Endothelial cell (in vitro differentiated cells): Measurements from ENCODE around the gene MAPK9. TPM values are rescaled to one million over a fixed set of nuclear protein-coding genes. Genes with fewer than 3 reads are reported as not detected.
"Not testable (repeated sequence)": the region's sequence is repeated elsewhere in the genome, so short reads cannot be mapped to it uniquely, and the experiment has no call there.

Source experiments
- DNase-seq: peaks from one replicate; pipeline ENCODE4 v3.0.0; 2021; ENCODE audit warnings: low spot score
- H3K27ac Mint-ChIP-seq: one replicate; pipeline ENCODE4 v1.8.0; 2021; ENCODE audit warnings: mixed read lengths, inconsistent platforms; ENCODE audit not compliant: unreplicated experiment
- H3K27me3 Mint-ChIP-seq: one replicate; pipeline ENCODE4 v1.8.0; 2021; ENCODE audit warnings: mild to moderate bottlenecking, moderate library complexity, mixed read lengths, inconsistent platforms; ENCODE audit not compliant: unreplicated experiment
- H3K36me3 Mint-ChIP-seq: one replicate; pipeline ENCODE4 v1.8.0; 2021; ENCODE audit warnings: mild to moderate bottlenecking, low read depth, mixed read lengths, inconsistent platforms; ENCODE audit not compliant: unreplicated experiment
- H3K4me1 Mint-ChIP-seq: one replicate; pipeline ENCODE4 v1.8.0; 2021; ENCODE audit warnings: mild to moderate bottlenecking, mixed read lengths, inconsistent platforms; ENCODE audit not compliant: unreplicated experiment
- H3K4me3 Mint-ChIP-seq: one replicate; pipeline ENCODE4 v1.8.0; 2021; ENCODE audit warnings: mild to moderate bottlenecking, mixed read lengths, inconsistent platforms; ENCODE audit not compliant: unreplicated experiment
- H3K9me3 Mint-ChIP-seq: one replicate; pipeline ENCODE4 v1.8.0; 2021; ENCODE audit warnings: mixed read lengths, inconsistent platforms; ENCODE audit not compliant: unreplicated experiment
- CTCF ChIP-seq: fragments of 200-600 bp; sonication (generic); IDR thresholded peaks from one replicate; pipeline ENCODE4 v1.5.0; 2021; ENCODE audit warnings: antibody characterized with exemption; ENCODE audit not compliant: unreplicated experiment
- total RNA-seq: library from RNA; stranded (reverse); fragmentation: NEBNext Ultra II Directional; extraction: Animal tissue kit (Norgen Biotek cat#: 25700); gene quantifications from one replicate; pipeline ENCODE4 v1.2.1, GENCODE V29; 2021; ENCODE audit not compliant: unreplicated experiment

MAPK9 gene
- total RNA-seq, 1 donor from 2014 or later = 51.5 TPM

GRCh38 chr5:180303226-180304015, 11.5 kb upstream of the MAPK9 start:
- Mint-ChIP-seq H3K4me3 (no peak overlapping the region), H3K4me1 (no peaks in the 10 kb centered on the region), H3K27me3 (peaks cover 5% of the 10 kb centered on the region), H3K9me3 (no peaks in the 10 kb centered on the region), H3K27ac (no peak overlapping the region), H3K36me3 (peaks cover 13% of the 10 kb centered on the region)
- no peak for DNase-seq
- no peak for TF ChIP-seq CTCF

DNA sequence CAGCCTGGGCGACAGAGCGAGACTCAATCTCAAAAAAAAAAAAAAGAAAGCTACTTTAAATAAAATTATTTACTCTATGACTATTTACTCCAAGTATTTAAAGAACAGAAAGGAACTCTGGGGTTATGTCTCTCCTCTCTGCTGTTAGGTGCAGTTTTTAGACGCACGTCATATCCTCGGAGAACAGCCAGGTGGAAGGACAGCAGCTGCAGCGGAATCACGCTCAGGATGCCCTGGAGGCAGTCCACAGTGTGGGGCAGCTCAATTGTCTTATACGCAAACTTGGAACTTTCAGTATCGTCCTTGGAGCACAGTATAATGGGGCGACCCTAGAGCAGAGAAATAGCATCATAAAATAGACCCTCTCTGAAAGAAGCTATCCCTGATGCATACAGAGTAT, 10.4 kb upstream of the MAPK9 start:
- peaks cover 13% of the 10 kb centered on the region for H3K36me3 Mint-ChIP-seq

GRCh38 chr5:180301253-180301652, 9.4 kb upstream of the MAPK9 start:
- Mint-ChIP-seq H3K36me3 (peaks cover 13% of the 10 kb centered on the region), H3K4me1 (no peaks in the 10 kb centered on the region), H3K27ac (no peak overlapping the region), H3K9me3 (no peaks in the 10 kb centered on the region), H3K4me3 (no peak overlapping the region), H3K27me3 (peaks cover 5% of the 10 kb centered on the region)
- DNase-seq = no peak
- no peak for TF ChIP-seq CTCF

More for the DNA sequence above, 10.4 kb upstream of the MAPK9 start:
- H3K27ac Mint-ChIP-seq = no peak overlapping the region
- H3K4me1 Mint-ChIP-seq = no peaks in the 10 kb centered on the region
- no peak for TF ChIP-seq CTCF
- H3K9me3 Mint-ChIP-seq = no peaks in the 10 kb centered on the region
- peaks cover 5% of the 10 kb centered on the region for H3K27me3 Mint-ChIP-seq
- no peak for DNase-seq
- no peak overlapping the region for H3K4me3 Mint-ChIP-seq

DNA sequence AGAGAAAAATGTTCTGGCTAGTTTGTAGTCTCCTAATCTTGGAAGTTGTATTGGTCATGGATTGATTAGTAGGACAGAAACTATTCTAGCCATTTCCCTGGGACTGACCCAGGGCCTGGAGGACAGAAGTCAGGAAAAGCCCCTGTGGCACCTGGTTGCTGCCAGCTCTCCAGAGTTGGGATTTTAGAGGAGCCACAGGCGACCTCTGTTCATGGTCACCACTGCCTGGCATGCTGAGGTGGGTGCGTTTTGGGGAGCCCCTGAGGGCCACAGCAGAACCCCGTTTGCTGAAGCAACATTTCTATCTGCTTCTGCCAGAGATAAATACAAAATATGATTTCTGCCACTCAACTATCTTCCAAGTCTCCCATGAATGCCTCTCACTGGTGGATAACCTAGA, 7.6 kb upstream of the MAPK9 start:
- Mint-ChIP-seq H3K27ac (no peak overlapping the region), H3K4me1 (peaks cover 3% of the 10 kb centered on the region), H3K9me3 (no peaks in the 10 kb centered on the region), H3K27me3 (peaks cover 2% of the 10 kb centered on the region), H3K4me3 (no peak overlapping the region), H3K36me3 (peaks cover 6% of the 10 kb centered on the region)
- no peak for DNase-seq
- no peak for TF ChIP-seq CTCF

DNA sequence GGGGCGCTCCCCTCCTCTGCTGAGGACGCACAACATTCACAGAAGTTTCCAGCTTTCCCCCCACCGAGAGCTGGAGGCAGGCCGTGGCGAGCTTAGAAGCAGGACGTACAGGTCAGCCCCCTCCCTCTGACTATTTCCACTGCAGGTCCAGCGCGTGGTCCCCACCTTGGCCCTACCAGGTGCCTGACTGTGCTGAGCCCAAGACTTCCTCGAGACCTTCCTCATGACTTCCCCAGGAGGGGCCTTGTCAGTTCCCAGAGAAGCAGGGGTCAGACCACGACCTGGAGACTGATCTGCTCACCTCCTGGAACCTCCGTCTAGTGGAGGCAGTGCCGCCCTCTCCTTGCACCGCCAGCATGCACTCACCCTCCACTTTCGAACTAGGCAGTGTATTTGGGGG, 7.1 kb upstream of the MAPK9 start:
- not testable (repeated sequence) for H3K4me3 Mint-ChIP-seq, H3K27ac Mint-ChIP-seq, DNase-seq, H3K27me3 Mint-ChIP-seq, H3K4me1 Mint-ChIP-seq, H3K36me3 Mint-ChIP-seq, H3K9me3 Mint-ChIP-seq
